Measurements from ENCODE around the gene BCL7A.

DNA sequence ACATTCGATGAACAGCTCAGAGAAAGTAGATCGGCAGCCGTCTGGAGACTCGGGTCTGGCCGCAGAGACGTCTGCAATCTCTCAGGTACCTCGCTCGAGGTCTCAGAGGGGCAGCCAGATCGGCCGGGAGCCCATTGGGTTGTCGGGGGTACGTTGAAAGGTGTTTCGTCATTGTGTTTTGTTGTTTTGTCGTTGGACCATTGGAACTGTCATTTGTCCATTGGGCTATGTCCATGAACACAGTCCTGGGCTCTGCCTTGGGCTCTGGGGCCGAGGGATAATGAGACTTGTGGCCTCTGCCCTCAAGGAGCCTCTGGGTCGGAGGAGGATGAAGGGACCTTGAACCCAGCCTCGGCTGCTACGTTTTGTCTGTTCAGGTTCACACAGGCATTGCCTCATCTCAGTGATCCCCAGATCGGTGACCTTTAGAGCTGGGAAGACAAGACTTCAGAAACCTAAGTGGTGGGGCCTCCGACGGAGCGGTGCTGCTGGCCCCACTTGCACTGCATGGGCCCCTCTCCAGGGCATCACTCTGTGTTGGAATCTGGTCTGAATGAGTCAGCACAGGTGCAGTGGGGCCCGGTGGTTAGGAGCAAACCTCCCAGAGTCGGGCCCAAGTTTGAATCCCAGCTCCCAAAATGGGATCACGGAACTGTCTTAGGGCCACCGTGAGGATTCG, 33.3 kb downstream of the BCL7A start:
- TF ChIP-seq CTCF (conservative IDR thresholded peaks at IDR 0.05), result no peak
- TF ChIP-seq EZH2 (IDR thresholded peaks at IDR 0.05; ENCODE audit: low read depth), result no peak

All from PC-9 (cell line).